Measurements from ENCODE around the gene TYW5.

Gene TYW5, protein sequence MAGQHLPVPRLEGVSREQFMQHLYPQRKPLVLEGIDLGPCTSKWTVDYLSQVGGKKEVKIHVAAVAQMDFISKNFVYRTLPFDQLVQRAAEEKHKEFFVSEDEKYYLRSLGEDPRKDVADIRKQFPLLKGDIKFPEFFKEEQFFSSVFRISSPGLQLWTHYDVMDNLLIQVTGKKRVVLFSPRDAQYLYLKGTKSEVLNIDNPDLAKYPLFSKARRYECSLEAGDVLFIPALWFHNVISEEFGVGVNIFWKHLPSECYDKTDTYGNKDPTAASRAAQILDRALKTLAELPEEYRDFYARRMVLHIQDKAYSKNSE

GRCh38 chr2:199955339-199956061 lies at the start of gene TYW5, which contains the start of gene MAIP1:
TYW5 (minus strand) TSS chr2:199955491; CDS start chr2:199955470, 21 bp downstream.
MAIP1 (plus strand) TSS chr2:199955582; CDS start chr2:199955799, 217 bp downstream.
- H3K4me3 ChIP-seq (ENCODE audit: low read depth, low read length), result peak within 1 kb of the TSS; percentile 98

GRCh38 chr2:200003444-200003843 lies 48.2 kb upstream of the TYW5 start:
- H3K4me3 ChIP-seq (ENCODE audit: low read depth, low read length), result no peak overlapping the region

DNA sequence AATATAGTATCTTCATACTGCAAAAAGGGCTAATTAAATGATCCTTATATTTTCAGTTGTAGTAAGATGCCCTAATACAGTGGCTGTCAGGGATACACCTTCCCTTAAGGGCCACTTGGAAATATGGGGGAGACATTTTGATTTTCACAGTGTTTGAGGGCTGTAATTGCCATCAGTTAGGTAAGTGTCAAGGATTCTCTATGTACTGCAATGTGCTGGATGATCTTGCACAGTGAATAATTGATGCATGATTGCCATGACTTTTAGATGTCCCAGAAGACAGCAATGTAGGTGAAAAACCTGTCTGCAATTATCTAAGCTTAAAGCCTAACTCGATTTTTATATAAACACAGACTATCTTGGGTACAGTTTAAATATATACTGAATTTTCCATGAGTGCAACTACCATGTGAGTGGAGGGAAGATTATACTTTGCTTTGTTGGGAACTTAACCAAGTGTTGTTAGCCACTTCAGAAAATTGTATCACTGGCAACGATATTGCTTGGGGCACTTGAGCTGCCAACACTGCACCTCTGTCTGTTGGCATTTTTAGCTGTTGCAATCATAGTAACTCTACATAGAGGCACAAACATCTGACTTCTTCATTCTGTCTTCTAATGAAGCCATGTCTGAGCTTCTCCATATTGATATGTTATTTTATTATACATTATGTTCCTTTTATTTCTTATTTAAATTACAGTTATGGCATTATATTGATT lies 45.3 kb upstream of the TYW5 start:
- H3K4me3 ChIP-seq (ENCODE audit: low read depth, low read length), result no peak overlapping the region

DNA sequence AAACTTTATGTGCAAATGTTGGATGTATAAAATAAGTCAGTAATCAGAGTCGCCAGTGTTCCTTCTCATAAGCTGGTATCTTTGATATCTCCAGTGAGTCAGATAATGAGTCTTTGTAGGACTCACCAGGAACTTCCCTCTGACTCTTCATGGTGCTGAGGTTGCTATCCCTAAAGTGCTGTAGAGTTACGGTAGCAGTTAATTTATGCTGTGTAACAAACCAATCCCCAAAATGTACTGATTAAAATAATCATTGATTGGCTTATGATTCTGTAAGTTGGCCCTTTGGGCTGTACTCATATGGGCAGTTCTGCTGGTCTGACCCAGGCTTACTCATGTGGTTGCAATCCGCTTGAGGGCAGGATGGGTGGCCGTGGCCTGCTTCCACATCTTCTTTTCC lies 43.9 kb upstream of the TYW5 start:
- H3K4me3 ChIP-seq (ENCODE audit: low read depth, low read length), result no peak overlapping the region

GRCh38 chr2:199997296-199997695 lies 42.0 kb upstream of the TYW5 start:
- H3K4me3 ChIP-seq (ENCODE audit: low read depth, low read length), result no peak overlapping the region

DNA sequence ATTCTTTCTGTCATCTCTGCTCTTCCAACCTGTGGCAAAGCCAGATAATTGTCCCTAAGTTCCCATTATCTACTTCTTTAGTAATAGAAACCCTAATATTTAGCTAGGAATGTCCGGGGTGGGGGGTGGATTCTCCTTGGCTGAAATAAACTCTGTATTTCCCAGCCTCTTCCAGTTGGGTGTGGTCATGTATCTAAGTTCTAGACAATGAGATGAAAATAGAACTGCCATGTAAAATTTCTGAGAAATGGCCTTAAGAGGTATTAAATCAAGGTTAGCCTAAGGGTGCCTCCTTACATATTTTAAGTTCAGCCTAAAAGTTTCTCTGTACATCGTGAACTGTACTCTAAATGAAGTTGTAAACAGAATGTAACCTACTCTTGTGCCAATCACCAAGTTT lies 39.6 kb upstream of the TYW5 start:
- no peak overlapping the region for H3K4me3 ChIP-seq (ENCODE audit: low read depth, low read length)

GRCh38 chr2:199994371-199994770 lies 39.1 kb upstream of the TYW5 start:
- H3K4me3 ChIP-seq (ENCODE audit: low read depth, low read length), result no peak overlapping the region

DNA sequence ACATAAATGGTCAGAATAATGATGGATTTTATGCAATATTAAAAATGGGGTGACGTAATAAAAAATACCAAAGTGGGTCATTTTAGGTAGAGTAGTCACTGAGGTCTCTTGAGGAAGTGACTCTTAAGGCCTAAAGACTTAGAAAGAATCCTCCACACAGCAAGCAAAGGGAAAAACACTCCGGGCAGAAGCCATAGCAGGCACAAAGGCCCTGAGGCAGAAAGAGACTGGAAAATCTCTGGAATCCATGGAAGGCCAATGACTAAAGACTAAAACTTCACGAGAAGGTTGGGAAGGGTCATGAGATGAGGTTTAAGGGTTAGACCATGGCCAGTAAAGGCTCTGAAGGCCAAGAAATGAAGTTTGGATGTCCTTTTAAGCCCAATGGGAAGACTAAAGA lies 37.0 kb upstream of the TYW5 start:
- no peak overlapping the region for H3K4me3 ChIP-seq (ENCODE audit: low read depth, low read length)

DNA sequence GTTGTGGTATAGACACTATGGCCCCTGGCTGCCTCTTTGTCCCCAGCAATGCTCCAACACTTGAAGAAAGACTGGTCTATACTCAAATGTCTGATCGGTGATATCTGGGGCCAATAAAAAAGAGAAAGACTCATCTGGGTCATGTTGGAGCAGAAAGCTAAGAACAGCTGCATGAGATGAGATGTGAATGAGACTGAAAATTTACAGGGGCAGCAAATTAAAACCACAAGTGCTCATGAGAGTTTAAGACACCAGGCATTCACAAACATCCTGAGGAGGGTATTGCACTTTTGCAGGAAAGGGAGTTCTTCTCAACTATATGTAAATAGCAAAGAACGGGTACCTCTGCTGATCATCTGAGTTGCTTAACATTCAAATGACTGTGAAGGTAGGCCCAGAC lies 36.4 kb upstream of the TYW5 start:
- H3K4me3 ChIP-seq (ENCODE audit: low read depth, low read length), result no peak overlapping the region

DNA sequence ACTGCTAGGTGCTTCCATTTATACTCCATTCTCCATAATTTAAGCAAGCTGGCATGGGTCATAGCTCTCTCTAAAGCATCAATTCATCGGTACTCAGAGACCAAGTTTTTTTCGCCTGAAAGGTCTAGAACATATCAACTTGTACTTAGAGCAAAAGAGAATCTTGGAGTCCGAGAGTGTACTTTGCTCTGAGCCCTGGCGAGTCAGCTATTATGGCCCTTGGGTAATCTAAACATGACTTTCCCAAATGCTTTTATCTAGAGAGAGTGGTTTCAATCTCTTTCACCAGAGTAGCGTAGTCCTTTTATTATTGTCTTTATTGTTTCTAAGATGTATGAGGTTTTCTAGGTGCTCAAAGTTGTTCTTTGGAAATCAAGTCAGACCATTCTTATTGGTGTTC lies 34.5 kb upstream of the TYW5 start:
- H3K4me3 ChIP-seq (ENCODE audit: low read depth, low read length), result no peak overlapping the region

GRCh38 chr2:199988151-199988550 lies 32.9 kb upstream of the TYW5 start:
- H3K4me3 ChIP-seq (ENCODE audit: low read depth, low read length), result no peak overlapping the region

DNA sequence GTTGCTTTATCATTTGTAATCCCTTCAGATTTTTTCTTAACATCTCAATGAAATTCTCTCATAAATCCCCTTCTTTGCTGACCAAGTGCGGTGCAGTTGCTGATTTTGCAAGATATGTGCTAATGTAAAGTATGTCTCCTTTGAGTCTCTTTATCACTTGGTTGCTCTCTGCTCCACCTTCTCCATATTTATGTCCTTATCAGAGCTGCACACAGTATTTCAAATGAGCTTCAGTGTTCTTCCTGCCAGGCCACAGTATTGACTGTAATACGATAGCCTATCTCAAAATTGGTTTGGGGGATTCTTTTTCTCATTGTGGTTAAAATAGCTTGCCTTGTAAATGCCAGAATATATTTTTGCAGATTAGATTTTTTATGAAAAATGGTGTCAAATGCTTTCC lies 32.3 kb upstream of the TYW5 start:
- H3K4me3 ChIP-seq (ENCODE audit: low read depth, low read length), result no peak overlapping the region

GRCh38 chr2:199985625-199986207 lies 30.4 kb upstream of the TYW5 start:
- no peak overlapping the region for H3K4me3 ChIP-seq (ENCODE audit: low read depth, low read length)

DNA sequence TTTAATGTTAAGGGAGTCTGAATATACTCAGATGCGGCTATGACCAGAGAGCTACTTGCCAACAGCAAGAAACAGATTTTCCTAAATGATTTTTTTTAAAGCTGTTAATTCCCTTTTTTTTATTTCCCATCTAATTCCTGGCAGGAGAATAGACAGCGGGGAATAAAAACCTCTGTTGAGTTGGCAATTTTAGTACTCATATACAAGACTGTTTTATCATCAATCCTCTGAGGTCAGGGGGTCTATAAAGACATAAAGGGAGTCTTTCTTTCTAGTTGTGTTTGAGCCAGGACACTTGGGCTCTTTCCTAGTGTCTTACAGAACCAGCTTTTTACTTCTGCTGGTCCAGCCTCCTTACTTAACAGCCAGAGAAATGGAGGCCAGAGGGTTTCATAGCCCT lies 29.5 kb upstream of the TYW5 start:
- H3K4me3 ChIP-seq (ENCODE audit: low read depth, low read length), result no peak overlapping the region

- no peak overlapping the region for H3K4me3 ChIP-seq (ENCODE audit: low read depth, low read length)
These were observed 28.9 kb upstream of the TYW5 start for GRCh38 chr2:199984159-199984558.

- H3K4me3 ChIP-seq (ENCODE audit: low read depth, low read length), result no peak overlapping the region
These were observed 28.2 kb upstream of the TYW5 start for GRCh38 chr2:199983534-199983933.

- no peak overlapping the region for H3K4me3 ChIP-seq (ENCODE audit: low read depth, low read length)
These were observed 27.0 kb upstream of the TYW5 start for GRCh38 chr2:199982126-199982843.

DNA sequence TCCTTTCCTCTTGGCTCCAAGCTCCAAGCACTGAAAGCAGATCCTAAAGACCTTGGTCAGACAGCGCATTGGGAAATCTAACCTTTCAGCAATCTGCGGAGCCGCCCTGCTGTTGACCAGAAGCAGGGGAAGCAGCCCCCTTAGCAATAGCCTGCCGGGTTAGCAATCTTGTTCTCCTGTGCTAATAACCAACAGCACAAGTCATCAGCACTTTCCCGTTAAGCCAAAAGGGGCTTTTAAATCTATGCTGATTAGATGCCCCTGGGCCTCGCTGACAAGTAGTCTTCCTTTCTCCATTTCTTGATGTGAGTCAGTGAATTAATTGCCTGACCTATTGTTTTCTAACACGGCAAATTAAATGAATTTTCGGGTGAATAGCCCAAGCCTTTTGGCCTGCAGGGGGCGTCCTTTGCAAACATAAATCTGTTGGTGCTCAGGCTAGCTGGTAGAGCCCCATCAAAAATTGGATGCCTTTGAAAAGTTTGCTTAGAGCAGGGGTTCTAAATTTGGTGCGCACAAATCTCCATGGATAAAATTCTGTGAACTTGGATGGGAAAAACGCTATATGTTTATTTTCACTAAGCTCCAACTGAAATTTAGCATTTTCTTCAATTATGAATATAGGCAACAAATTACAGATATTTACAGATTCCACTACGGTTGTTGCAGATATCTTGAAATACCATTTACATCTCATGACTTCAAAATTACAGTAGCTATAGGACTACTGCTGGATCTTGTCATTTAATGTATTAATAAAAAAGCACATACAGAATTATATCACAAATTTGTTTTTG lies 24.7 kb upstream of the TYW5 start:
- no peak overlapping the region for H3K4me3 ChIP-seq (ENCODE audit: low read depth, low read length)

GRCh38 chr2:199979398-199979797 lies 24.1 kb upstream of the TYW5 start:
- H3K4me3 ChIP-seq (ENCODE audit: low read depth, low read length), result no peak overlapping the region

GRCh38 chr2:199977984-199978415 lies 22.7 kb upstream of the TYW5 start:
- H3K4me3 ChIP-seq (ENCODE audit: low read depth, low read length), result no peak overlapping the region

Measured in iPS-11a (cell line).